Cardiac muscle cell (in vitro differentiated cells and primary cell): ENCODE measurements around the gene TOX4. TPM values are rescaled to one million over a fixed set of nuclear protein-coding genes. Genes with fewer than 3 reads are reported as not detected.

Source experiments
- DNase-seq, 2 donors: peaks; one replicate each; pipeline versions ENCODE4 v3.0.0 to v3.0.0-alpha.2; 2010 to 2017; ENCODE audit warnings: low read depth in 1 of 2, low spot score in 1 of 2
- H3K27ac ChIP-seq: fragments of 200-600 bp; sonication (generic); 2 replicates; pipeline ENCODE4 v1.5.1; 2016
- H3K27me3 ChIP-seq: fragments of 200-600 bp; sonication (generic); 2 replicates; pipeline ENCODE4 v1.6.0; 2016; ENCODE audit warnings: control low read depth
- H3K36me3 ChIP-seq: fragments of 200-600 bp; sonication (generic); 2 replicates; pipeline ENCODE4 v1.5.1; 2016; ENCODE audit warnings: control low read depth
- H3K4me1 ChIP-seq: fragments of 200-600 bp; sonication (generic); 2 replicates; pipeline ENCODE4 v1.8.1; 2017; ENCODE audit warnings: low read depth, mild to moderate bottlenecking, mixed run types
- H3K4me3 ChIP-seq: fragments of 200-600 bp; sonication (generic); 2 replicates; pipeline ENCODE4 v1.5.1; 2016; ENCODE audit warnings: mild to moderate bottlenecking
- H3K9me3 ChIP-seq: fragments of 200-600 bp; sonication (generic); 2 replicates; pipeline ENCODE4 v1.5.1; 2017; ENCODE audit warnings: low read depth, mild to moderate bottlenecking, control low read depth
- CTCF ChIP-seq: IDR thresholded peaks from 2 replicates; pipeline ENCODE4 v1.5.1; 2012; ENCODE audit warnings: low read depth, mild to moderate bottlenecking, low read length
- polyA plus RNA-seq: library from polyadenylated mRNA; unstranded; fragments of >200 nt; fragmentation: Nextera tagmentation; extraction: Ambion mirVana; gene quantifications from 2 replicates; pipeline ENCODE4 v1.2.1, GENCODE V29; 2016
- total RNA-seq: library from RNA; depleted of rRNA; stranded (reverse); fragments of >200 nt; gene quantifications from 2 replicates; pipeline ENCODE4 v1.2.3, GENCODE V29; 2016

Gene TOX4
- total and polyA plus RNA-seq, 2 experiments from 2014 or later = 34.3 to 42.3 TPM

DNA sequence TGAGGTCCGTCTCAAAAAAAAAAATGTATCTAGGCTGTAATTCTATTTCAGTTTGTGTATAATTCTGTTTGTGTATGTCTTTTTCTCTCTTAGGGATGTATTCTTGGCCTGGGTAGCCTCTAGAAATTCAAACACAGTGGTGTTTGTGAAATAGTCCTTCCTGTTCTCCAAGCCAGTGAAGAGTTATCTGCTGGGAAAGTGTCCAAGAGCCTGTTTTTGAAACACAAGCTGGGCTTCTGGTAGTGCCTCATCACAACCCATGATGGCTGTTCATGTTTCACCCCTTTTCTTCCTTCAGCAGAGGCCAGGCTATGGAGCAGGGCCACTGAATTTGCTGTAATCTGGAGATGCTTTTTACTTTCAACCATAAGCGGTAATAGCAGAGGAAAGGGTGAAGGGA, 19.5 kb downstream of the TOX4 start:
- DNase-seq = peak in 1 of 2 donors; percentile 82
- peaks cover 71% of the 10 kb centered on the region for H3K36me3 ChIP-seq
- no peak for TF ChIP-seq CTCF

DNA sequence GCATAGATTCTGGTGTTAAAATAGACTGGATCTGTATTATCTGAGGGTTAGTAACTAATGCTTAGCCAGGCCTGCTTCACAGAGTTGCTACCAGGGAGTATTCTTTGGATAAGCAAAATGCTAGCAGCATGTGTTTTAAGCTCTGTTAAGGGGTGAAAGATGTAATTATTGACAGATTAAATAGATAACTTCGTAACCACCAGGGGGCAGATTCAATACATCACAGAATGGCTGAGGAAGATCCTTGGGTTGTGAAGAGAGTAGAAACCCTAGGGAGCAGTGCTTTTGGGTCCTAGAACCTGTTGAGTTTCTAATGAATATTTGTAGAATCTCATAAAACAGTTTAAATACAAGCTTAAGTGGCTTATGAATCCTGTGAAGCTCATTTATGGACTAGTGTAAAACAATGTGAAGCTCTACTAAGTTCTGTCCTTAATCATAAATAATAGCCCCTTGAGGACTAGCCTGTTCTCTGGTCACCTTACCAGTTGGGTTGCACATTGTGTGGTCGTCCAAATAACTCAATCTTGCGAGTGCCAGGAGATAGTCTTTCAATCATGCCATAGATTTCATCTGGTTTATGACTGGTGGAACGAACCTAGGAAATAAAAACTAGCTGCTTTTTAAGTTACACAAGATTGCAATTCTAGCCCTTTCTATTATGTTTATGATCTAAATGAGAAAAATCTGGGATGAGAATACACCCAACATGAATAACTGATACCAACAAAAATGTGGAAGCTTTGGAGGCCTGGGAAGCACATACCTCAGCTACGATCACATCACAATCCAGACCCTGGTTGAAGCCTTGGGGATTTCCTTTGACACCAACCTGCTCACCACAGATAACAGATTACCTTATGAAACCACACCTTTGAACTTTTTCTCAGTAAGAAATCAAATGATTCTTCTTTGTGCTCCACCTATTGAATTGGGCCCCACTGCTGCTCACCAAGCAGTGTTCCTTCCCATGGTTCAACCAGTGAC, 21.8 kb downstream of the TOX4 start:
- Histone ChIP-seq H3K27me3 (no peaks in the 10 kb centered on the region), H3K4me1 (no peaks in the 10 kb centered on the region), H3K27ac (peak overlapping the region; percentile 30), H3K36me3 (peaks cover 71% of the 10 kb centered on the region), H3K9me3 (no peaks in the 10 kb centered on the region), H3K4me3 (no peak overlapping the region)
- peak; percentile 58 to 76 for DNase-seq
- TF ChIP-seq CTCF = peak; percentile 37

More for the DNA sequence above, 19.5 kb downstream of the TOX4 start:
- H3K27ac ChIP-seq = no peak overlapping the region
- H3K4me3 ChIP-seq = no peak overlapping the region
- no peaks in the 10 kb centered on the region for H3K27me3 ChIP-seq
- no peaks in the 10 kb centered on the region for H3K4me1 ChIP-seq
- H3K9me3 ChIP-seq = no peaks in the 10 kb centered on the region

DNA sequence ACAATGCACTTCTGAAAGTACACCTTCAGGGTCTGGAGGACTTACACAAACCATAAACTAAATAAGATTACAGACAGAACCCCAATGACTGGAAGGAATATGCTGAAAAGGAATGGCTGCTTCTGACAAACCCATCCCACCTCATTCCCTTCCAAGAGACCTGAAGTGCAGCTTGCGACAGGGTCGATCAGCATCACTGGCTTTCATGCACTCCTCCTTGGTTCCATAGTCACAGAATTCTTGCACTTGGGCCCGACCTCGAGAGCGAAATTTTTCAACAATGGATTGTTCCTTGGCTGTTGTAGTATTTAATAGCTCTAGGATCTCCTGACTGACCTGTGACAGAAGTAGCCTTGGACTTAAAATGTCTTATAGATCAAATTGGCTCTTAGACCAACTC, 24.6 kb downstream of the TOX4 start:
- H3K4me3 ChIP-seq = no peak overlapping the region
- H3K36me3 ChIP-seq = peaks cover 54% of the 10 kb centered on the region
- DNase-seq = no peak
- no peaks in the 10 kb centered on the region for H3K4me1 ChIP-seq
- no peaks in the 10 kb centered on the region for H3K27me3 ChIP-seq
- H3K27ac ChIP-seq = no peak overlapping the region
- H3K9me3 ChIP-seq = no peaks in the 10 kb centered on the region
- no peak for TF ChIP-seq CTCF

DNA sequence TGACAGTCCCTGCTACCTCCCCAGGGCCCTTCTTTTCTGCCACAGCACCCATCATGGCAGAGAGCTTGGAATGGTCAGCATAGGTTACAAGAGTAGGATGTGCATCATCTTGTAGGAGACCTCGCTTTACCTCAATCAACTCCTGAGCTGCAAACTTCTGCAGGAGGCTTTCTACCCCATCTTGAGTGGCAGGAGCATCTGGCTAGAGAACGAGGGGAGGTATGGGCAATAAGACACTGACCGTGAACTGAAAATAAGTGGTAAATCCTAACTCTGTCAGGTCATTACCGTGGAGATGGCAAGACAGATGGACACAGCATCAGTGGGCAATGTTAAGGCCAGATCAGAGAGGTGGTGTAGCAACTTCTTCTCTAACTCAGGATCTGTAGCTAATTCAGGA, 26.4 kb downstream of the TOX4 start:
- no peak for TF ChIP-seq CTCF
- no peaks in the 10 kb centered on the region for H3K27me3 ChIP-seq
- no peaks in the 10 kb centered on the region for H3K4me1 ChIP-seq
- no peak overlapping the region for H3K27ac ChIP-seq
- DNase-seq = no peak
- peaks cover 38% of the 10 kb centered on the region for H3K36me3 ChIP-seq
- H3K4me3 ChIP-seq = no peak overlapping the region
- no peaks in the 10 kb centered on the region for H3K9me3 ChIP-seq

DNA sequence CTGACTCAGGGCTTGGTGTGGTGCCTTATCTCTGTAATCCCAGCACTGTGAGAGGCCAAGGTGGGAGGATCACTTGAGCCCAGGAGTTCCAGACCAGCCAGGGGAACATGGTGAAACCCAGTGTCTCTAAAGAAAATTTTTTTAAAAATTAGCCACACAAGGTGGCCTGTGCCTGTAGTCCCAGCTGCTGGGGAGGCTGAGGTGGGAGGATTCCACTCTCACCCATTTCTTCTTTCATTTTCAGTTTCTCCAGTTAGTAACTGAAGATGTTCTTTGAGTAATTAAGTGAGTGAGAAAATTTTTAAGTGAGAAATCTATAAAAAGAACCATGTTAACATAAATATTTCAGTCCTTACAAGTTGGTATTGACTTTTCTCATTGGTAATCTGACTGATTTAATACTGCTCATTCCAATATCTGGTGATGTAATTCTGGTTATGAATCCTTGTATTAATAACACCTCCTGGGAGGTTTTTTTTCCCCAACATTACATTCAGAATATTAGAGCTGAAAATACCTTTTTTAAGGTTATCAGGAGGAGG, 28.1 kb downstream of the TOX4 start:
- Histone ChIP-seq H3K9me3 (no peaks in the 10 kb centered on the region), H3K4me3 (no peak overlapping the region), H3K4me1 (peaks cover 4% of the 10 kb centered on the region), H3K36me3 (peaks cover 22% of the 10 kb centered on the region), H3K27me3 (no peaks in the 10 kb centered on the region), H3K27ac (no peak overlapping the region)
- TF ChIP-seq CTCF = no peak
- no peak for DNase-seq
